Liver (tissue), 9 donors: ENCODE results near the gene TTC34. TPM values are rescaled to one million over a fixed set of nuclear protein-coding genes. Genes with fewer than 3 reads are reported as not detected.

Source experiments
- DNase-seq: peaks from one replicate; pipeline ENCODE4 v3.0.0-alpha.2; 2017; ENCODE audit warnings: low spot score
- H3K27ac ChIP-seq, 2 donors: one replicate each; pipeline ENCODE4 v1.7.0; 2013; ENCODE audit warnings: inconsistent platforms in 2 of 2, low read length in 2 of 2, control low read depth in 1 of 2, low read depth in 1 of 2, mild to moderate bottlenecking in 1 of 2
- H3K27me3 ChIP-seq, 4 donors: one replicate each; pipeline versions ENCODE4 v1.6.1 to v1.7.0; 2013; ENCODE audit warnings: low read length in 3 of 4, inconsistent platforms in 1 of 4, mild to moderate bottlenecking in 1 of 4, moderate library complexity in 1 of 4; ENCODE audit not compliant: control insufficient read depth in 4 of 4, insufficient read depth in 4 of 4
- H3K36me3 ChIP-seq, 4 donors: one replicate each; pipeline versions ENCODE4 v1.6.1 to v1.7.0; 2013; ENCODE audit warnings: low read length in 3 of 4, mild to moderate bottlenecking in 3 of 4, low read depth in 1 of 4, moderate library complexity in 1 of 4; ENCODE audit not compliant: control insufficient read depth in 4 of 4, insufficient read depth in 3 of 4
- H3K4me1 ChIP-seq, 4 donors: one replicate each; pipeline versions ENCODE4 v1.6.1 to v1.7.0; 2013; ENCODE audit warnings: low read length in 3 of 4, mild to moderate bottlenecking in 3 of 4, moderate library complexity in 1 of 4; ENCODE audit not compliant: control insufficient read depth in 4 of 4, insufficient read depth in 4 of 4
- H3K4me3 ChIP-seq, 3 donors: one replicate each; pipeline versions ENCODE4 v1.6.1 to v1.7.0; 2013; ENCODE audit warnings: low read length in 3 of 3, control low read depth in 1 of 3, low read depth in 1 of 3, mild to moderate bottlenecking in 1 of 3
- H3K9ac ChIP-seq, 2 donors: one replicate each; pipeline ENCODE4 v1.7.0; 2013; ENCODE audit warnings: low read length in 2 of 2, mild to moderate bottlenecking in 2 of 2, moderate library complexity in 2 of 2, control low read depth in 1 of 2, low read depth in 1 of 2
- H3K9me3 ChIP-seq, 4 donors: one replicate each; pipeline versions ENCODE4 v1.6.1 to v1.7.0; 2013; ENCODE audit warnings: low read length in 3 of 4; ENCODE audit not compliant: control insufficient read depth in 4 of 4
- ATF3 ChIP-seq: IDR thresholded peaks from 2 replicates; pipeline ENCODE4 v1.6.1; 2016; ENCODE audit warnings: antibody characterized with exemption
- CTCF ChIP-seq: fragments of 150-350 bp; IDR thresholded peaks from 2 replicates; pipeline ENCODE4 v1.5.1; 2017; ENCODE audit warnings: improper control_type of control experiment, low read depth, low read length; ENCODE audit not compliant: missing input control
- FOXA1 ChIP-seq: IDR thresholded peaks from 2 replicates; pipeline ENCODE4 v1.6.1; 2016; ENCODE audit warnings: antibody characterized with exemption
- FOXA2 ChIP-seq: IDR thresholded peaks from 2 replicates; pipeline ENCODE4 v1.6.1; 2016; ENCODE audit warnings: antibody characterized with exemption
- GABPA ChIP-seq, 2 donors: IDR thresholded peaks in 1 of 2; conservative IDR thresholded peaks in 1 of 2; 2 replicates each; pipeline ENCODE4 v1.6.1; 2016; ENCODE audit warnings: antibody characterized with exemption in 2 of 2, mild to moderate bottlenecking in 1 of 2, moderate library complexity in 1 of 2
- JUND ChIP-seq, 2 donors: IDR thresholded peaks; 2 replicates each; pipeline ENCODE4 v1.6.1; 2016; ENCODE audit warnings: antibody characterized with exemption in 2 of 2
- RAD21 ChIP-seq, 2 donors: IDR thresholded peaks; 2 replicates each; pipeline ENCODE4 v1.6.1; 2016; ENCODE audit warnings: antibody characterized with exemption in 2 of 2, mild to moderate bottlenecking in 2 of 2
- YY1 ChIP-seq: IDR thresholded peaks from 2 replicates; pipeline ENCODE4 v1.6.1; 2016; ENCODE audit warnings: antibody characterized with exemption, mild to moderate bottlenecking
- WGBS: extraction: QIAGEN DNeasy Blood & Tissue Kit; methylation state at CpG from one replicate; pipeline ENCODE4 v1.1.7; 2013; 5-methylcytosine and 5-hydroxymethylcytosine counted together
- polyA plus RNA-seq, 2 donors: library from polyadenylated mRNA; stranded (reverse) in 1 of 2; unstranded in 1 of 2; fragments of 200-250 nt in 1 of 2; fragments of >200 nt in 1 of 2; fragmentation: Nextera tagmentation in 1 of 2; extraction: Ambion mirVana in 1 of 2; gene quantifications; one replicate each; pipeline versions ENCODE4 v1.2.1 to v1.2.3, GENCODE V29; 2013 to 2015
- total RNA-seq, 2 donors: library from RNA; depleted of rRNA; stranded (reverse); fragments of >200 nt; gene quantifications; one replicate each; pipeline ENCODE4 v1.2.3, GENCODE V29; 2014
- donor health status: healthy.
- donor health status: healthy.
- donor health status: healthy.
- donor health status: healthy.
- donor health status: healthy.

TTC34 gene
- total and polyA plus RNA-seq, 4 donors = 0.01 to 0.25 (median 0.08) TPM; not detected in 1

- no peak for TF ChIP-seq CTCF
- no peak for TF ChIP-seq FOXA1
- DNase-seq = no peak
- H3K4me1 ChIP-seq = peaks cover 8 to 19% (median 10%) of the 10 kb centered on the region in 4 donors
- H3K4me3 ChIP-seq = no peak overlapping the region
- no peak overlapping the region for H3K27ac ChIP-seq
- 89% methylated on average over 19 of the region's 19 CpGs for WGBS
- H3K27me3 ChIP-seq = no peaks in the 10 kb centered on the region
- no peak overlapping the region for H3K9ac ChIP-seq
- peaks cover 0 to 2% (median 0%) of the 10 kb centered on the region in 4 donors for H3K36me3 ChIP-seq
- no peaks in the 10 kb centered on the region for H3K9me3 ChIP-seq
Observed at GRCh38 chr1:2587860-2588571, 213.5 kb downstream of the TTC34 start.

- H3K27ac ChIP-seq = no peak overlapping the region
- H3K9ac ChIP-seq = no peak overlapping the region
- H3K4me1 ChIP-seq = peaks cover 8 to 19% (median 10%) of the 10 kb centered on the region in 4 donors
- peaks cover 0 to 2% (median 0%) of the 10 kb centered on the region in 4 donors for H3K36me3 ChIP-seq
- no peak for TF ChIP-seq FOXA1
- TF ChIP-seq CTCF = no peak
- TF ChIP-seq GABPA (IDR thresholded peaks at IDR 0.05 in 1 of 2, conservative IDR thresholded peaks at IDR 0.05 in 1 of 2) = no peak
- no peak for TF ChIP-seq YY1
- no peak for TF ChIP-seq RAD21 (IDR thresholded peaks at IDR 0.05)
- no peak for TF ChIP-seq ATF3
- TF ChIP-seq JUND (IDR thresholded peaks at IDR 0.05) = no peak
- no peak for TF ChIP-seq FOXA2
- no peaks in the 10 kb centered on the region for H3K27me3 ChIP-seq
- 16% methylated on average over 52 of the region's 52 CpGs for WGBS
- DNase-seq = no peak
- no peaks in the 10 kb centered on the region for H3K9me3 ChIP-seq
- H3K4me3 ChIP-seq = peak overlapping the region; percentile 7 to 75 (median 61)
Observed at GRCh38 chr1:2587071-2587859, 214.2 kb downstream of the TTC34 start.
